BJ (cell line): Measurements from ENCODE around the gene VWF. TPM values are rescaled to one million over a fixed set of nuclear protein-coding genes. Genes with fewer than 3 reads are reported as not detected.

ENCODE experiments used
- CTCF ChIA-PET: fragments of 350-600 bp; formaldehyde crosslinking; extraction: SDS; loops from one replicate; lab custom pipeline; 2021; ENCODE audit warnings: antibody characterized with exemption, inconsistent platforms; lab: Yijun Ruan, JAX
- POLR2A ChIA-PET: fragments of 300-600 bp; sonication (Branson Sonifier 250); formaldehyde crosslinking; extraction: SDS; loops from one replicate; lab custom pipeline; 2021; ENCODE audit warnings: antibody characterized with exemption; lab: Charles Lee
- DNase-seq: peaks from one replicate; pipeline ENCODE4 v3.0.0-alpha.2; 2011; ENCODE audit warnings: low read depth
- H3K27me3 ChIP-seq: 2 replicates; pipeline ENCODE4 v1.6.0; 2011; ENCODE audit warnings: low read length; ENCODE audit not compliant: control insufficient read depth, insufficient read depth
- H3K36me3 ChIP-seq: 2 replicates; pipeline ENCODE4 v1.5.1; 2011; ENCODE audit warnings: low read length; ENCODE audit not compliant: control insufficient read depth, insufficient read depth
- H3K4me3 ChIP-seq: 2 replicates; pipeline ENCODE4 v1.5.1; 2011; ENCODE audit warnings: low read depth, mild to moderate bottlenecking, control low read depth, low read length
- CTCF ChIP-seq: IDR thresholded peaks from 2 replicates; pipeline ENCODE4 v1.5.1; 2011; ENCODE audit warnings: low read depth, mild to moderate bottlenecking, control low read depth, inconsistent platforms, low read length, moderate library complexity; ENCODE audit not compliant: insufficient read depth
- polyA plus RNA-seq: library from polyadenylated mRNA; depleted of rRNA; stranded (reverse); fragments of >200 nt; gene quantifications from 2 replicates; pipeline ENCODE4 v1.2.3, GENCODE V29; 2011

Gene VWF
- polyA plus RNA-seq, 1 experiment: 0.06 TPM

GRCh38 chr12:5969156-5969973, 155.1 kb downstream of the VWF start:
- H3K36me3 ChIP-seq: no peaks in the 10 kb centered on the region
- POLR2A ChIA-PET: no interaction called here

GRCh38 chr12:5967645-5968415, 156.6 kb downstream of the VWF start:
- CTCF ChIA-PET: interaction anchor here (0.6 to 1.6 kb wide), 3 partner anchors 14 to 20 kb away, joined by 4 to 10 read pairs (median 6); no protein-coding TSS in a partner anchor
- Histone ChIP-seq H3K27me3 (peaks cover 4% of the 10 kb centered on the region), H3K36me3 (no peaks in the 10 kb centered on the region), H3K4me3 (no peak overlapping the region)
- POLR2A ChIA-PET: no interaction called here
- no peak for DNase-seq
- no peak for TF ChIP-seq CTCF

More at GRCh38 chr12:5969156-5969973, 155.1 kb downstream of the VWF start:
- Histone ChIP-seq H3K27me3 (peaks cover 4% of the 10 kb centered on the region), H3K4me3 (no peak overlapping the region)
- CTCF ChIA-PET: interaction anchor here (1.5 to 1.6 kb wide), 2 partner anchors 19 to 70 kb away, joined by 3 read pairs; no protein-coding TSS in a partner anchor
- DNase-seq: no peak
- no peak for TF ChIP-seq CTCF

DNA sequence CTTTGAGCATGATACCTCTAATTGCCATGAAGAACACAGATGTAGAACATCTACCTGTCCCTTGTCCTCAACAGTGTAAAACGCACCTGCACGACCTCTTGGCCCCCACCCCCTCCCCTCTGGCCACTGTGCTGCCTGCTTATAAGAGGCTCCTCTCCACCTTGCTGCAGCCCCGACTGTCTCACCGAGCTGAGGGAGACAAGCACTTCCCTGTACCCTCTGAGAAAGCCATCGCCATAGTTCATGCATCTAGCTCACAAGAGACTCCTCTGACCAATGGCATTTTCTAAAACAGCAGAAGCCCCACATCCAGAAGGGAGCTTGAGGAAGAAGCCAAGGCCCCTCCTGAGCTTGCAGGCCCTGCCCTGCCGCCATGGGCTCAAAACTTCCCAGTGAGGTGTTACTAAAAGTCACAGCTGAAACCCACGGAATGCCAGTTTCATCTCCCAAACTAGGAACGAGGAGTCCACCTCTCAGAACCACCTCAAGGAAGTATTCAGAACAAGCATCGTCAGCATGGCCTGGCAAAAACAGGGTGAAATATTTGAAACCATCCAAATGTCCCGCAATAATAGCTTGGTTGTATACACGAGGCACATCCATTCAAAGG, 157.9 kb downstream of the VWF start:
- Histone ChIP-seq H3K4me3 (no peak overlapping the region), H3K27me3 (no peaks in the 10 kb centered on the region; the same call in none of the 2 replicates), H3K36me3 (no peaks in the 10 kb centered on the region)
- no peak for DNase-seq
- TF ChIP-seq CTCF: no peak
- POLR2A ChIA-PET: interaction anchor here (0.6 kb wide), 1 partner anchor 235 kb away, joined by 3 read pairs; no protein-coding TSS in a partner anchor
- CTCF ChIA-PET: interaction anchor here (0.6 to 1.9 kb wide), 14 partner anchors 8 to 318 kb away, joined by 3 to 10 read pairs (median 5); no protein-coding TSS in a partner anchor

- H3K27me3 ChIP-seq: no peaks in the 10 kb centered on the region; the same call in none of the 2 replicates
- H3K4me3 ChIP-seq: no peak overlapping the region
- no peaks in the 10 kb centered on the region for H3K36me3 ChIP-seq
- no peak for DNase-seq
- CTCF ChIA-PET: interaction anchor here (0.8 to 1.9 kb wide), 11 partner anchors 9 to 319 kb away, joined by 3 to 9 read pairs (median 5); no protein-coding TSS in a partner anchor
- TF ChIP-seq CTCF: peak; percentile 87
- POLR2A ChIA-PET: no interaction called here
These were observed 158.5 kb downstream of the VWF start for GRCh38 chr12:5965950-5966383.
